ENCODE results near the gene MPL. TPM values are rescaled to one million over a fixed set of nuclear protein-coding genes. Genes with fewer than 3 reads are reported as not detected.

MPL gene
- total and polyA plus RNA-seq, 2 of the 13 experiments (the other 11 are each of a cell fraction or from before 2014, with no cell fraction given), result not detected

DNA sequence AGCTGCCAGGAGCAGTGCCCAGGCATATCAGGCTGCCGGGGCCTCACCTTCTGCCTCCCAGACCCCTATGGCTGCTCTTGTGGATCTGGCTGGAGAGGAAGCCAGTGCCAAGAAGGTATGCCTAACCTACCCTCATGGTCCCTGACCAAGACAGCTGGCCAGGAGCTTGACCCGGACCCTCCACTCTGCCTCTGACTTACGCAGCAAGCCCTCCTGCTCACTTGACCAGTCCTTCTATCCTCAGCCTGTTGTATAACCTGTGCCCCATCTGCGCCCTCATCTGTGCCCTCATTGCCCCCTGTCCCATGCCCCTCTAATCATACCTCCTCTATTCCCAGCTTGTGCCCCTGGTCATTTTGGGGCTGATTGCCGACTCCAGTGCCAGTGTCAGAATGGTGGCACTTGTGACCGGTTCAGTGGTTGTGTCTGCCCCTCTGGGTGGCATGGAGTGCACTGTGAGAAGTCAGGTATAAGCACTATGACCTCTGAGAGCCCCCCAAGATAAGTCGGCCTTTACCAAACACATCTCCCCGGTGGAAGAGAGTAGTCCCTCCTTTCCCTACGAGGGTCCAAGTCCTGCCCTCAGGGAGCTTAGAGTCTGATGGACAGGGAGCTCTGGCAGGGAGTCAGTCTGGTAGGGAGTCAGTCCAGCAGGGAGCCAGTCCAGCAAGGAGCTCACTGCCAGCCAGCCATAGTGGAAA lies 30.0 kb upstream of the MPL start:
- Histone ChIP-seq H3K36me3 (replicated peaks in 1 of 2; ENCODE audit: control insufficient read depth in 1 of 2, insufficient read depth in 2 of 2, low read length in 2 of 2) (no peaks in the 10 kb centered on the region), H2AFZ (ENCODE audit: low read length) (no peak overlapping the region), H3K27me3 (ENCODE audit: control insufficient read depth in 1 of 2, insufficient read depth in 2 of 2, low read length in 2 of 2) (peaks cover 0 to 54% of the 10 kb centered on the region in 2 experiments; a peak in 3 of 5 replicates), H3K4me3 (replicated peaks in 1 of 3; ENCODE audit: insufficient read depth in 1 of 3, low read depth in 2 of 3, low read length in 3 of 3) (no peak overlapping the region), H4K20me1 (ENCODE audit: insufficient read depth, low read length) (no peaks in the 10 kb centered on the region), H3K9me3 (ENCODE audit: low read length) (no peaks in the 10 kb centered on the region), H3K4me2 (ENCODE audit: low read depth, low read length) (no peak overlapping the region), H3K9ac (ENCODE audit: insufficient read depth, low read depth, low read length) (no peak overlapping the region), H3K79me2 (ENCODE audit: insufficient read depth, low read length) (no peaks in the 10 kb centered on the region), H3K27ac (ENCODE audit: extremely low read length, insufficient read depth, low read length) (no peak overlapping the region), H3K4me1 (ENCODE audit: insufficient read depth, low read length) (peaks cover 31% of the 10 kb centered on the region)
- TF ChIP-seq ZFP82 (CRISPR knock-in tag; IDR thresholded peaks at IDR 0.05; ENCODE audit: borderline replicate concordance), result no peak
- TF ChIP-seq, protein P1, sequence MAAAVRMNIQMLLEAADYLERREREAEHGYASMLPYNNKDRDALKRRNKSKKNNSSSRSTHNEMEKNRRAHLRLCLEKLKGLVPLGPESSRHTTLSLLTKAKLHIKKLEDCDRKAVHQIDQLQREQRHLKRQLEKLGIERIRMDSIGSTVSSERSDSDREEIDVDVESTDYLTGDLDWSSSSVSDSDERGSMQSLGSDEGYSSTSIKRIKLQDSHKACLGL (CRISPR knock-in tag; IDR thresholded peaks at IDR 0.05), result no peak
- TF ChIP-seq ATF7 (IDR thresholded peaks at IDR 0.05), result no peak
- TF ChIP-seq ATF7 (CRISPR knock-in tag; IDR thresholded peaks at IDR 0.05), result no peak
- DNase-seq (ENCODE audit: low spot score), result no peak
- in situ Hi-C loops (cut with HindIII; ENCODE audit: extremely low pct_ligation_motif_present, low pct_unique_long_range_greater_than_20kb), result no loop called here
- ChIA-PET POLR2A (no interaction called here), CTCF (ENCODE audit: low intra/inter-chr PET ratio, low total read pairs) (no interaction called here)
- intact Hi-C loops (cut with micrococcal nuclease; ENCODE audit: unreplicated experiment), result no loop called here
- FAIRE-seq, result no peak
- no TSS peak for BruUV-seq (replicated peaks)
- WGBS (ENCODE audit: low lambda C conversion rate), result 52% methylated on average over 6 of the region's 9 CpGs
- no peak for ATAC-seq

DNA sequence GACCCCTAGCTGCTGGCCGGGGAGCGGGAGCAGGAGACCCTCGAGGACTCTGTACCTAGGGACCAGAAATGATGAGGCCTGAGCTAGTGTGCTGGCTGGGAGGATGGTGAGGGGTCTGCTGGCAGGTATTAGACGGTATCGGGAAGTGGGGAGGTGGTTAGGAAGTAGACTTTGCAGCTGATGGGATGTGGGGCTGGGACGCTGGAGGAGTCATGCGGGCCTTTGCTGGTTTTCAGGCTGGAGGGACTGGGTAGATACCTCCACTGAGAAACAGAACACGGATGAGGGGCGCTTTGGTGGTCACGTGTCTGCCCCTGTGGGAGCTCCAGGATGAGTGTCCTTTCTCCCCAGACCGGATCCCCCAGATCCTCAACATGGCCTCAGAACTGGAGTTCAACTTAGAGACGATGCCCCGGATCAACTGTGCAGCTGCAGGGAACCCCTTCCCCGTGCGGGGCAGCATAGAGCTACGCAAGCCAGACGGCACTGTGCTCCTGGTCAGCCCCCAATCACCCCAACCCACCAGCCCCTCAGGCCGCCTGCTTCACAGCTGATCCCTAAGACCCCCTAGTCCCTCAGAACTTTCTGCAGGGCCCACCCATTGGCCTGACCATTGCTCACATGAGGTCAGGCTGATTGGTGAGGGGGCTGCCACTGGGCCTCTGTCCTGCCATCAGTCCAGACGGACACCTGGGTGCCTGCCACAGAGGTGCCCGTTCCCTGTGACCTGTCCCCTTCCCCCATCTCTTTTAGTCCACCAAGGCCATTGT lies 28.8 kb upstream of the MPL start:
- no TSS peak for BruUV-seq (replicated peaks)
- no peak overlapping the region for H2AFZ ChIP-seq (ENCODE audit: low read length)
- 43% methylated on average over 14 of the region's 20 CpGs for WGBS (ENCODE audit: low lambda C conversion rate)
- no peak overlapping the region for H3K4me3 ChIP-seq (replicated peaks in 1 of 3; ENCODE audit: insufficient read depth in 1 of 3, low read depth in 2 of 3, low read length in 3 of 3)
- H3K27ac ChIP-seq (ENCODE audit: extremely low read length, insufficient read depth, low read length), result no peak overlapping the region
- intact Hi-C loops (cut with micrococcal nuclease; ENCODE audit: unreplicated experiment), result no loop called here
- no peaks in the 10 kb centered on the region for H3K36me3 ChIP-seq (replicated peaks in 1 of 2; ENCODE audit: control insufficient read depth in 1 of 2, insufficient read depth in 2 of 2, low read length in 2 of 2)
- ATAC-seq (peak; percentile 24; the same call in 1 of the 3 replicates), DNase-seq (ENCODE audit: low spot score) (no peak), FAIRE-seq (no peak)
- H3K4me1 ChIP-seq (ENCODE audit: insufficient read depth, low read length), result peaks cover 31% of the 10 kb centered on the region
- H3K9ac ChIP-seq (ENCODE audit: insufficient read depth, low read depth, low read length), result no peak overlapping the region
- in situ Hi-C loops (cut with HindIII; ENCODE audit: extremely low pct_ligation_motif_present, low pct_unique_long_range_greater_than_20kb), result no loop called here
- peaks cover 1 to 60% of the 10 kb centered on the region in 2 experiments; a peak in 3 of 5 replicates for H3K27me3 ChIP-seq (ENCODE audit: control insufficient read depth in 1 of 2, insufficient read depth in 2 of 2, low read length in 2 of 2)
- no peaks in the 10 kb centered on the region for H3K79me2 ChIP-seq (ENCODE audit: insufficient read depth, low read length)
- POLR2A ChIA-PET, result no interaction called here
- no peak for TF ChIP-seq MTA3 (CRISPR knock-in tag; IDR thresholded peaks at IDR 0.05)
- TF ChIP-seq STAG1 (CRISPR knock-in tag; IDR thresholded peaks at IDR 0.05), result 0 out of 2 replicates have a peak, but pooled peaks have one; percentile 20
- no peak for TF ChIP-seq POLR2AphosphoS2 (IDR thresholded peaks at IDR 0.05; ENCODE audit: low read depth, low read length)
- no peak for TF ChIP-seq GABPA (IDR thresholded peaks at IDR 0.05; ENCODE audit: low read depth, low read length)
- TF ChIP-seq GABPA (CRISPR knock-in tag; IDR thresholded peaks at IDR 0.05; ENCODE audit: low read depth), result no peak
- TF ChIP-seq PRMT3 (CRISPR knock-in tag; IDR thresholded peaks at IDR 0.05; ENCODE audit: borderline replicate concordance, low read depth), result no peak
- TF ChIP-seq MED8 (CRISPR knock-in tag; IDR thresholded peaks at IDR 0.05; ENCODE audit: insufficient replicate concordance), result no peak
- no peaks in the 10 kb centered on the region for H3K9me3 ChIP-seq (ENCODE audit: low read length)
- H4K20me1 ChIP-seq (ENCODE audit: insufficient read depth, low read length), result no peaks in the 10 kb centered on the region
- no peak overlapping the region for H3K4me2 ChIP-seq (ENCODE audit: low read depth, low read length)
- CTCF ChIA-PET (ENCODE audit: low intra/inter-chr PET ratio, low total read pairs), result no interaction called here

Measured in HepG2 (cell line).